K562 (cell line): ENCODE data around the gene RBFA. TPM values are rescaled to one million over a fixed set of nuclear protein-coding genes. Genes with fewer than 3 reads are reported as not detected.

Experiments used
- ARID1B ChIP-seq: fragments of 450-650 bp; IDR thresholded peaks from 2 replicates; pipeline ENCODE4 v1.6.1; 2016; ENCODE audit warnings: antibody characterized with exemption, mild to moderate bottlenecking, inconsistent platforms
- CBFA2T3 ChIP-seq: fragments of 450-650 bp; IDR thresholded peaks from 2 replicates; pipeline ENCODE4 v1.6.1; 2017
- EGR1 ChIP-seq: fragments of 450-650 bp; conservative IDR thresholded peaks from 2 replicates; pipeline ENCODE4 v1.6.1; 2017; ENCODE audit warnings: mild to moderate bottlenecking
- HEY1 ChIP-seq: fragments of 250-450 bp; sonication (Bioruptor Pico); IDR thresholded peaks from 2 replicates; pipeline ENCODE4 v1.5.0; 2020; ENCODE audit warnings: mild to moderate bottlenecking, moderate library complexity, borderline replicate concordance
- LARP7 ChIP-seq: fragments of 450-650 bp; IDR thresholded peaks from 2 replicates; pipeline ENCODE4 v1.6.1; 2016
- SMARCA4 ChIP-seq: fragments of 450-650 bp; IDR thresholded peaks from 2 replicates; pipeline ENCODE4 v1.6.1; 2016
- SRSF7 ChIP-seq: fragments of 200-400 bp; formaldehyde crosslinking; optimal IDR thresholded peaks from 2 replicates; pipeline ENCODE3; 2017; ENCODE audit warnings: mild to moderate bottlenecking, low read depth, low read length
- ZNF444 ChIP-seq: fragments of 250-450 bp; sonication (Bioruptor Pico); IDR thresholded peaks from 2 replicates; pipeline ENCODE4 v1.4.0; 2020; ENCODE audit warnings: mild to moderate bottlenecking, moderate library complexity
- ZNF583 ChIP-seq: fragments of 250-450 bp; sonication (Bioruptor Pico); IDR thresholded peaks from 2 replicates; pipeline ENCODE4 v1.4.0; 2020
- ZSCAN32 ChIP-seq: fragments of 450-650 bp; formaldehyde crosslinking; IDR thresholded peaks from 2 replicates; pipeline ENCODE4 v1.4.0; 2020; ENCODE audit warnings: mild to moderate bottlenecking, moderate library complexity
- polyA plus RNA-seq, 8 experiments: library from polyadenylated mRNA; depleted of rRNA in 4 of 8; stranded (reverse) in 5 of 8; unstranded in 3 of 8; fragments of >200 nt; fragmentation: Nextera tagmentation in 2 of 8; fragmentation: Illumina TruSeq in 1 of 8; extraction: Ambion mirVana in 2 of 8; extraction: Trizol in 1 of 8; gene quantifications; 2 replicates each; pipeline versions ENCODE4 v1.2.1 to v1.2.3, GENCODE V29; 2011 to 2014; ENCODE audit warnings: inconsistent platforms in 1 of 8, missing spikeins in 1 of 8
- total RNA-seq, 7 experiments: library from RNA; depleted of rRNA in 6 of 7; stranded (reverse); fragments of >200 nt in 6 of 7; fragmentation: Illumina TruSeq in 2 of 7; extraction: Trizol in 2 of 7; gene quantifications; 2 replicates each; pipeline versions ENCODE4 v1.2.1 to v1.2.3, GENCODE V29; 2011 to 2021; ENCODE audit warnings: low replicate concordance in 1 of 7
- TF ChIP-seq, protein P1 (sequence below): fragments of 450-650 bp; IDR thresholded peaks from 2 replicates; pipeline ENCODE4 v1.6.1; 2017; ENCODE audit warnings: antibody characterized with exemption, mild to moderate bottlenecking
- TF ChIP-seq, protein P2 (sequence below), 2 experiments: fragments of 450-650 bp; IDR thresholded peaks; 2 replicates each; pipeline ENCODE4 v1.6.1; 2016; ENCODE audit warnings: mild to moderate bottlenecking in 2 of 2, borderline replicate concordance in 1 of 2, low read depth in 1 of 2, moderate library complexity in 1 of 2

RBFA gene
- total and polyA plus RNA-seq, 9 of the 15 experiments (the other 6 are each of a cell fraction or from before 2014, with no cell fraction given) = 3.4 to 41.9 (median 25.8) TPM

DNA sequence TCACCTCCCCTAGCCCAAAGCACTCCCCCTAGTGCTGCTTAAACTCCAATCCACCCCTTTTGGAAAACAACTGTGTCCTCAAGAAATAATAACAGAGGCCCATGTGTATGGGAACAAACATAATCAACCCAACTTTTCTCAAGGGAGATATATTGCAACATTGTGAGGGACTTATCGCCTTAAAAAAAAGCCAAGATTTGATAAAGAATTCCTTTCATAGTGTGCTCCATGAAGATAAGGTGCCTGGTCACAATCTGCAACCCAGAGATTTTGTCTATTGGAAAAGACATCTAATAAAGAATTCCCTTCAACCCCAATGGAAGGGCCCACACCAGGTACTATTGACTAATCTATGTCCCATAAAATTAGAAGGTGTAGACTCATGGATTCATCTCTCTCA is 4.5 kb upstream of the RBFA start (continued):
- TF ChIP-seq, protein P1, sequence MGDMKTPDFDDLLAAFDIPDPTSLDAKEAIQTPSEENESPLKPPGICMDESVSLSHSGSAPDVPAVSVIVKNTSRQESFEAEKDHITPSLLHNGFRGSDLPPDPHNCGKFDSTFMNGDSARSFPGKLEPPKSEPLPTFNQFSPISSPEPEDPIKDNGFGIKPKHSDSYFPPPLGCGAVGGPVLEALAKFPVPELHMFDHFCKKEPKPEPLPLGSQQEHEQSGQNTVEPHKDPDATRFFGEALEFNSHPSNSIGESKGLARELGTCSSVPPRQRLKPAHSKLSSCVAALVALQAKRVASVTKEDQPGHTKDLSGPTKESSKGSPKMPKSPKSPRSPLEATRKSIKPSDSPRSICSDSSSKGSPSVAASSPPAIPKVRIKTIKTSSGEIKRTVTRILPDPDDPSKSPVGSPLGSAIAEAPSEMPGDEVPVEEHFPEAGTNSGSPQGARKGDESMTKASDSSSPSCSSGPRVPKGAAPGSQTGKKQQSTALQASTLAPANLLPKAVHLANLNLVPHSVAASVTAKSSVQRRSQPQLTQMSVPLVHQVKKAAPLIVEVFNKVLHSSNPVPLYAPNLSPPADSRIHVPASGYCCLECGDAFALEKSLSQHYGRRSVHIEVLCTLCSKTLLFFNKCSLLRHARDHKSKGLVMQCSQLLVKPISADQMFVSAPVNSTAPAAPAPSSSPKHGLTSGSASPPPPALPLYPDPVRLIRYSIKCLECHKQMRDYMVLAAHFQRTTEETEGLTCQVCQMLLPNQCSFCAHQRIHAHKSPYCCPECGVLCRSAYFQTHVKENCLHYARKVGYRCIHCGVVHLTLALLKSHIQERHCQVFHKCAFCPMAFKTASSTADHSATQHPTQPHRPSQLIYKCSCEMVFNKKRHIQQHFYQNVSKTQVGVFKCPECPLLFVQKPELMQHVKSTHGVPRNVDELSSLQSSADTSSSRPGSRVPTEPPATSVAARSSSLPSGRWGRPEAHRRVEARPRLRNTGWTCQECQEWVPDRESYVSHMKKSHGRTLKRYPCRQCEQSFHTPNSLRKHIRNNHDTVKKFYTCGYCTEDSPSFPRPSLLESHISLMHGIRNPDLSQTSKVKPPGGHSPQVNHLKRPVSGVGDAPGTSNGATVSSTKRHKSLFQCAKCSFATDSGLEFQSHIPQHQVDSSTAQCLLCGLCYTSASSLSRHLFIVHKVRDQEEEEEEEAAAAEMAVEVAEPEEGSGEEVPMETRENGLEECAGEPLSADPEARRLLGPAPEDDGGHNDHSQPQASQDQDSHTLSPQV = no peak
- TF ChIP-seq ZSCAN32 (CRISPR knock-in tag) (no peak), ZNF583 (CRISPR knock-in tag) (no peak), EGR1 (no peak), CBFA2T3 (peak; percentile 67), ZNF444 (CRISPR knock-in tag) (no peak), HEY1 (CRISPR knock-in tag) (no peak), LARP7 (no peak), SMARCA4 (peak; percentile 50; the same call in 1 of the 2 replicates), SRSF7 (no peak), ARID1B (peak; percentile 77)
- TF ChIP-seq, protein P2, sequence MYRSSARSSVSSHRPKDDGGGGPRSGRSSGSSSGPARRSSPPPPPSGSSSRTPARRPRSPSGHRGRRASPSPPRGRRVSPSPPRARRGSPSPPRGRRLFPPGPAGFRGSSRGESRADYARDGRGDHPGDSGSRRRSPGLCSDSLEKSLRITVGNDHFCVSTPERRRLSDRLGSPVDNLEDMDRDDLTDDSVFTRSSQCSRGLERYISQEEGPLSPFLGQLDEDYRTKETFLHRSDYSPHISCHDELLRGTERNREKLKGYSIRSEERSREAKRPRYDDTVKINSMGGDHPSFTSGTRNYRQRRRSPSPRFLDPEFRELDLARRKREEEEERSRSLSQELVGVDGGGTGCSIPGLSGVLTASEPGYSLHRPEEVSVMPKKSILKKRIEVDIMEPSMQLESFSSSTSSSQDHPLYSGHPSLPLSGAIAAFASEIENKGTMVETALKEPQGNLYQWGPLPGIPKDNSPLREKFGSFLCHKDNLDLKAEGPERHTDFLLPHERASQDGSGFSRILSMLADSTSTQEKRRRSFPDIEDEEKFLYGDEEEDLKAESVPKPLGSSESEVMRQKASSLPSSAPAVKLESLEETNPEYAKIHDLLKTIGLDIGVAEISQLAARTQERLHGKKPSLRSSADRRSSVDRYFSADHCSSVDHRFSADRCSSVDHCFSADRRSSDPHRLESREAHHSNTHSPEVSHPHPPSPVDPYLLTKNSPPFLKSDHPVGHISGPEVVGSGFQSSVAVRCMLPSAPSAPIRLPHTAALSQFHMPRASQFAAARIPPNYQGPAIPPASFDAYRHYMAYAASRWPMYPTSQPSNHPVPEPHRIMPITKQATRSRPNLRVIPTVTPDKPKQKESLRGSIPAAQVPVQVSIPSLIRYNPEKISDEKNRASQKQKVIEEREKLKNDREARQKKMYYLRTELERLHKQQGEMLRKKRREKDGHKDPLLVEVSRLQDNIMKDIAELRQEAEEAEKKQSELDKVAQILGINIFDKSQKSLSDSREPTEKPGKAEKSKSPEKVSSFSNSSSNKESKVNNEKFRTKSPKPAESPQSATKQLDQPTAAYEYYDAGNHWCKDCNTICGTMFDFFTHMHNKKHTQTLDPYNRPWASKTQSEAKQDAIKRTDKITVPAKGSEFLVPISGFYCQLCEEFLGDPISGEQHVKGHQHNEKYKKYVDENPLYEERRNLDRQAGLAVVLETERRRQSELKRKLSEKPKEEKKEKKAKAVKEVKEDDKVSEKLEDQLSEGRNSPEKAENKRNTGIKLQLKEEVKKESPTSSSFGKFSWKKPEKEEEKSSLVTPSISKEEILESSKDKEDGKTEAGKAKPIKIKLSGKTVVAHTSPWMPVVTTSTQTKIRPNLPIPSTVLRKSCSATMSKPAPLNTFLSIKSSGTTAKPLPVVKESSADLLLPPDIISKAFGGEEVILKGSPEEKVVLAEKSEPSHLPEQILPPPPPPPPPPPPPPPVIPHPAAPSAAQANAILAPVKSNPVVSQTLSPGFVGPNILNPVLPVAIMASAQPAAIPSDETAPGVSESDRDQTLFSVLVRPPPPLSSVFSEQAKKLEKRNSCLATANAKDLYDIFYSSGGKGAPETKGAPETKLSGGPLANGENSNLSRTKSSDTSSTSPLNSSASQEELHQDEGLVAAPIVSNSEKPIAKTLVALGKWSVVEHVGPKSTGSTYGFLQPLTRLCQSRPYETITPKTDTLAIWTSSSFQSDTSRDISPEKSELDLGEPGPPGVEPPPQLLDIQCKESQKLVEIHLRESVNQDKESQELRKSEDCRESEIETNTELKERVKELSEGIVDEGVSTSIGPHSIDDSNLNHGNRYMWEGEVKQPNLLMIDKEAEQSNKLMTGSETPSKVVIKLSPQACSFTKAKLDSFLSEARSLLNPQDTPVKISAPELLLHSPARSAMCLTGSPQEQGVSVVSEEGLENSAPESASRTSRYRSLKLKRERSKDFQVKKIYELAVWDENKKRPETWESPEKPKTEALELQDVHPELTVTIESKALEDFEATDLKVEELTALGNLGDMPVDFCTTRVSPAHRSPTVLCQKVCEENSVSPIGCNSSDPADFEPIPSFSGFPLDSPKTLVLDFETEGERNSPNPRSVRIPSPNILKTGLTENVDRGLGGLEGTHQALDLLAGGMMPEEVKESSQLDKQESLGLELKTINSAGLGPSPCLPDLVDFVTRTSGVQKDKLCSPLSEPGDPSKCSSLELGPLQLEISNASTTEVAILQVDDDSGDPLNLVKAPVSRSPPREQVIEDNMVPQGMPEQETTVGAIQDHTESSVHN (IDR thresholded peaks at IDR 0.05; ENCODE audit: borderline replicate concordance in 1 of 2, low read depth in 1 of 2) = no peak
- TF ChIP-seq, all 486 proteins: peak for 18
